Rectal smooth muscle tissue (tissue), 1 donor: ENCODE measurements around the gene DIABLO.

Experiments
- H3K27ac ChIP-seq: one replicate; pipeline ENCODE4 v1.7.0; 2013; ENCODE audit warnings: low read depth, low read length, inconsistent platforms
- H3K27me3 ChIP-seq: one replicate; pipeline ENCODE4 v1.7.0; 2013; ENCODE audit warnings: low read length; ENCODE audit not compliant: control insufficient read depth, insufficient read depth
- H3K36me3 ChIP-seq: one replicate; pipeline ENCODE4 v1.7.0; 2013; ENCODE audit warnings: low read length; ENCODE audit not compliant: control insufficient read depth, insufficient read depth
- H3K4me1 ChIP-seq: one replicate; pipeline ENCODE4 v1.7.0; 2013; ENCODE audit warnings: low read length; ENCODE audit not compliant: control insufficient read depth, insufficient read depth
- H3K4me3 ChIP-seq: one replicate; pipeline ENCODE4 v1.7.0; 2013; ENCODE audit warnings: low read length
- H3K9ac ChIP-seq: one replicate; pipeline ENCODE4 v1.7.0; 2013; ENCODE audit warnings: low read length

DIABLO gene

DNA sequence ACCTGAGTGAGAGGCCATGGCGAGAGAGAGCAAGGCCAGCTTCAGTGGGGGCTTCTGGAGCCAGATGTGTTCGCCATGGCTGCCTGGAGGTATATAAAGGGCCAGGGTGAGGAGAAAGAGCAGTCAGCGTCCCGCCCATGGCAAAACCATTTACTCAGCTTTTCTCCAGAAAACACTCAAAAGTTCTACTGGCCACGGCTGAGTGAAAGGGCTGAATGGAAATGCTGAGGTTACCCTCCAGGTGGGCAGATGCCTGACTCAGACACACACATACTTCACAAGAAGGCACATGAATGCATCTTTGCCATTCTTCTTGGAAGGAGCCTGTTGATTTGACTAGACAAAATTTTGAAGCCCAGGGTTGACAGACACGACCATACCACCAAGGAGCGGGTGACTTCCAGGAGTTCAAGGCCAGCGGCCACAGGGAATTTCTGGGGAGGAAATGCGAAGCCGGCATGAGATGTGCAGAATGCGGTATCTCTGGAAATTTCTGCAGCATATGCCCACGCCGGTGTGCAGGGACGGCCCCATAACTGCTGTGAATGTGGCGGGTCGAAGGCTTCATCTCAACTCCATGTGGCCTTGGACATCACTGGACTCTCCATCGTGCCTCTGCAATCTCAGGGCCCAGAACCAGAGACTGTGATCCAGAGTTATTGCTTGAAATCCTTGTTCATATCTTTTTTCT is 51.6 kb downstream of the DIABLO start, which contains the start of gene IL31:
TSS of gene IL31 (minus strand) at position 67 of the 691 bp plus-strand sequence. CDS start at position 18, 49 bp downstream.
- H3K4me3 ChIP-seq, result no peak within 1 kb of the TSS
- H3K27ac ChIP-seq, result no peak within 1 kb of the TSS
- no peaks in the 10 kb centered on the region for H3K4me1 ChIP-seq
- no peaks in the 10 kb centered on the region for H3K36me3 ChIP-seq
- no peak within 1 kb of the TSS for H3K9ac ChIP-seq
- H3K27me3 ChIP-seq, result no peaks in the 10 kb centered on the region

- H3K9ac ChIP-seq, result no peak overlapping the region
- no peak overlapping the region for H3K4me3 ChIP-seq
- H3K36me3 ChIP-seq, result no peaks in the 10 kb centered on the region
- H3K27me3 ChIP-seq, result no peaks in the 10 kb centered on the region
- H3K4me1 ChIP-seq, result no peaks in the 10 kb centered on the region
- no peak overlapping the region for H3K27ac ChIP-seq
Measured at GRCh38 chr12:122172262-122172939, 53.5 kb downstream of the DIABLO start.

- no peak overlapping the region for H3K4me3 ChIP-seq
- H3K27me3 ChIP-seq, result no peaks in the 10 kb centered on the region
- H3K4me1 ChIP-seq, result no peaks in the 10 kb centered on the region
- H3K36me3 ChIP-seq, result no peaks in the 10 kb centered on the region
- no peak overlapping the region for H3K9ac ChIP-seq
- H3K27ac ChIP-seq, result no peak overlapping the region
Measured at GRCh38 chr12:122171399-122171798, 54.5 kb downstream of the DIABLO start.

DNA sequence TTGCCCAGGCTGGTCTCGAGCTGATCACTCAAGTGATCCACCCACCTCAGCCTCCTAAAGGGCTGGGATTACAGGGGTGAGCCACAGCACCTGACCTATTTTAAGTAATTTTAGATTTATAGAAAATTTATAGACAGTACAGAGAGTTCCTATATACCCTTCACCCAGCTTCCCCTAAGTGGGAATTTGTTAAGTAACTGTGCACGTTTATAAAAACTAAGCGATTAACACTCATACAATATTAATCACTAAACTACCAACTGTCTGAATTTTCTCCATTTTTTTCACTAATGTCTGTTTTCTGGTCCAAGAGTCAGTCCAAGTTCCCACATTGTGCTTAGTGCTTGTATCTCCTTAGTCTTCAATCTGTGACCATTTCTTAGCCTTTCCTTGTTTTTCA is 57.4 kb downstream of the DIABLO start:
- no peak overlapping the region for H3K9ac ChIP-seq
- H3K27ac ChIP-seq, result no peak overlapping the region
- H3K36me3 ChIP-seq, result no peaks in the 10 kb centered on the region
- no peaks in the 10 kb centered on the region for H3K27me3 ChIP-seq
- no peaks in the 10 kb centered on the region for H3K4me1 ChIP-seq
- H3K4me3 ChIP-seq, result no peak overlapping the region

- no peak overlapping the region for H3K9ac ChIP-seq
- H3K36me3 ChIP-seq, result no peaks in the 10 kb centered on the region
- H3K4me3 ChIP-seq, result no peak overlapping the region
- H3K4me1 ChIP-seq, result no peaks in the 10 kb centered on the region
- no peaks in the 10 kb centered on the region for H3K27me3 ChIP-seq
- H3K27ac ChIP-seq, result no peak overlapping the region
Measured at GRCh38 chr12:122167356-122167925, 58.4 kb downstream of the DIABLO start.

DNA sequence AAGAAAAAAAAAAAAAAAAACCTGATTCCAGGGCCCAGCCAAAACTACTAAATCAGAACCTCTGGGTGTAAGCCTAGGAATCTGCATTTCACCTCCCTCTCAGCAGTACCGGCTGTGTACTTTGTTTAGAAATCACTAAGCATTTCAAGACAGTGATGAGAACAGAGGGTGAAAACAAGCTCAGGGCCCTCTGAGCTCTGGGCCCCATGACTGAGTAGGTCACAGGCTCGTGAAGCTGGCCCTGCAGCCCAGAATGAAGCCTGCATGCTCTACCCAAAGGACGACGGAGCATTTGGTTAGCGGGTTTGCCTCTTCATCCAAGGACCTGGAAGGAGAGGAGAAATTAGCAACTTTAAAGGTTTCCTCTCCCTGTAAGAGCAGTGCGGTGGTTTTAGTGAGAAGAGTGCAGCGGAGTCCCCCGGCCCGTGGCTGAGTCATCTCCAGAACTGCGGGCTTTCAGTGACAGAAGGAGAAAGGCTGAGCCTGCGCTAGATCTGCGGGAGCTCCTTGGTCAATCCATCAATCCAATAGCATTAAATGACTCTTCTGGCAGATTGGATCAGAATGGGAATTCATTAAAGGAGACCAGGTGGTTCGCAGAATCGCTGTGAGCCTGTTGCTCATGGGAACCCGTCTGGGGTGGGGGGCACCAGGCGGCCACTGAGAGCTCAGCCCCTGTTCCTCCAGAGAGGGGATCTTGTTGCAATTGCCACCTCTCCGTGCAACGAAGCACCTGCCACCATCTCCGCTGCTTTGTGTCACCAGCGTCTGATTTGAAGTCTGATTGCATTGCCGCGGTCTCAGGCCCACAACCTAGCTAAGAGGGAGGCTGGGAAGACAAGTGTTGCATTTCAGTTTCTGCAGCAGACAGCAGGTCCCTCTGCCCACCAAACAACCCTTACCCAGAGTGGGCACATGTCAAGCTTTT is 59.2 kb downstream of the DIABLO start:
- Histone ChIP-seq H3K27ac (no peak overlapping the region), H3K4me1 (no peaks in the 10 kb centered on the region), H3K9ac (no peak overlapping the region), H3K36me3 (no peaks in the 10 kb centered on the region), H3K4me3 (no peak overlapping the region), H3K27me3 (no peaks in the 10 kb centered on the region)

GRCh38 chr12:122162976-122163375 is 62.9 kb downstream of the DIABLO start:
- no peaks in the 10 kb centered on the region for H3K36me3 ChIP-seq
- H3K4me3 ChIP-seq, result no peak overlapping the region
- H3K9ac ChIP-seq, result no peak overlapping the region
- no peaks in the 10 kb centered on the region for H3K4me1 ChIP-seq
- H3K27ac ChIP-seq, result no peak overlapping the region
- H3K27me3 ChIP-seq, result no peaks in the 10 kb centered on the region

- no peaks in the 10 kb centered on the region for H3K4me1 ChIP-seq
- H3K4me3 ChIP-seq, result no peak overlapping the region
- no peaks in the 10 kb centered on the region for H3K36me3 ChIP-seq
- no peak overlapping the region for H3K27ac ChIP-seq
- H3K27me3 ChIP-seq, result no peaks in the 10 kb centered on the region
- no peak overlapping the region for H3K9ac ChIP-seq
Measured at GRCh38 chr12:122161682-122162081, 64.2 kb downstream of the DIABLO start.

DNA sequence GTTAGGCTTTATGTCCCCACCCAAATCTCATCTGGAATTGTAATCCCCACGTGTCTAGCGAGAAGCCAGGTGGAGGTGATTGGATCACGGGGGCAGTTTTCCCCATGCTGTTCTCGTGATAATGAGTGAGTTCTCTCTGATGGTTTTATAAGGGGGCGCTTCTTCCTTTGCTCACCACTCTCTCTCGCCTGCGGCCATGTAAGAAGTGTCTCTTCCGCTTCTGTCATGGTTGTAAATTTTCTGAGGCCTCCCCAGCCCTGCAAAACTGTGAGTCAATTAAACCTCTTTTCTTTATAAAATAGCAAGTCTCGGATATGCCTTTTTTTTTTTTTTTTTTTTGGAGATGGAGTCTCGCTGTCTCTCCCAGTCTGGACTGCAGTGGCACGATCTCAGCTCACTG is 65.1 kb downstream of the DIABLO start:
- H3K27me3 ChIP-seq, result no peaks in the 10 kb centered on the region
- H3K4me3 ChIP-seq, result no peak overlapping the region
- no peak overlapping the region for H3K27ac ChIP-seq
- H3K36me3 ChIP-seq, result no peaks in the 10 kb centered on the region
- no peaks in the 10 kb centered on the region for H3K4me1 ChIP-seq
- H3K9ac ChIP-seq, result no peak overlapping the region

- Histone ChIP-seq H3K27me3 (no peaks in the 10 kb centered on the region), H3K36me3 (no peaks in the 10 kb centered on the region), H3K27ac (no peak overlapping the region), H3K4me3 (no peak overlapping the region), H3K4me1 (no peaks in the 10 kb centered on the region), H3K9ac (no peak overlapping the region)
Measured at GRCh38 chr12:122159882-122160281, 66.0 kb downstream of the DIABLO start.

DNA sequence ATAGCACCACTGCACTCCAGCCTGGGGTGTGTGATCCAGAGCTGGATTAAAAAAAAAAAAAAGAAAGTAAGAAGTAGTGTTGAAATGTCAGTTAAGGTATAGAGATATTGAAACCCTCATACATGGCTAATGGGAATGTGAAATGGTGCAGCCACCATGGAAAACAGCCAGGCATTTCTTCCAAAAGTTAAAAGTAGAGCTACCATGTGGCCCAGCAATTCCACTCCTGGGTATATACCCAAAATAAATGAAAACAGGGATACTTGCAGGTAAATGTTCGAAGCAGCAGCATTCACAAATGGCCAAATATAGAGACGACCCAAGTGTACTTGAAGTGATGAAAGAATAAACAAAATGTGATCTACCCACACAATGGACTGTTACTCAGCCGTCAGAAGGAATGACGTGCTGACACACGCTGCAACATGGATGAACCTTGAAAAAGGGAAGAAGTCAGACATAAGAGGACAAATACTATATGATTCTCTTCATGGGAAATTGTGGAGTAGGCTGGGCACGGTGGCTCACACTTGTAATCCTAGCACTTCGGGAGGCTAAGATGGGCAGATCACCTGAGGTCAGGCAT is 67.1 kb downstream of the DIABLO start:
- Histone ChIP-seq H3K4me3 (no peak overlapping the region), H3K36me3 (no peaks in the 10 kb centered on the region), H3K9ac (no peak overlapping the region), H3K27me3 (no peaks in the 10 kb centered on the region), H3K4me1 (no peaks in the 10 kb centered on the region), H3K27ac (no peak overlapping the region)
